ENCODE measurements around the gene LYVE1.

DNA sequence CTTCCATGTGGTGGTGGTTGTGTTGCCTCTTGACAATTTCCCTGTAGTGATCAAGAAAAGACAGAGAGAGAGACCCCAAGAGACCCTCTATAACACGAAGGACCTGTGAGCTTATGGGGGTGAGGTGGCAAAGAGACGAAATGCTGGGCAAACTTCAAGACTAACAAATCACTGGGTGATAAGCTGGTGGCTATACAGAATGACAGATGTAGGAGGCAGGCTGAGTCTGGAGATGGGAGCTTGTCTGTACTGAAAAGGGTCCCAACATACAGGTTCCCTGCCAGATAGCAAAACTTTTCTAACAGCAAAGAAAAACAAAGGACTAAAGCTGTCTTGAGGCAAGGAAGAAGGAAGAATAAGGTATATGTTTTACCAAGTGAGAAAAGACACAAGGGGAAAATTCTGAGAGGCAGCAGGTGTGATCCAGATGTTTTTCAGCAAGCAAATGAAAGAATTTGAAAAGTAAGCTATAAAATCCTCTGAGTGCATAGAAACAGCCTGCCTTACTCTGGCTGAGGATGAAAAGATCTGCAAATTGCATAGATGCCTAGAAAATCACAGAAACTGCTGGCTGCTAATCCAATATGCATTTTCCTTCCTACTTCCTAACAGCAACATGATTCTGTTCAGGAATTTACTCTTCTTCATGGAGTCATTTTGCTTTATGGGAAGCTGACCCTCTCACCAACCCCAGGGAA, 21.9 kb upstream of the LYVE1 start:
- TF ChIP-seq POLR2A (IDR thresholded peaks at IDR 0.05; ENCODE audit: low read length) (no peak), GATA1 (IDR thresholded peaks at IDR 0.05; ENCODE audit: low read depth, low read length) (no peak)

Data from erythroblast (primary cell).